GM19193 (cell line): ENCODE results near the gene AMIGO3.

Experiments
- POLR2A ChIP-seq: IDR thresholded peaks from 4 replicates; pipeline ENCODE4 v1.6.1; 2011; ENCODE audit not compliant: insufficient read depth, insufficient read length; ENCODE audit errors: extremely low read depth

The AMIGO3 gene

GRCh38 chr3:49729966-49730609 lies 10.6 kb upstream of the AMIGO3 start:
- TF ChIP-seq POLR2A = no peak

GRCh38 chr3:49727924-49728361 lies 8.5 kb upstream of the AMIGO3 start:
- TF ChIP-seq POLR2A = no peak

GRCh38 chr3:49727154-49727923 lies 7.9 kb upstream of the AMIGO3 start:
- no peak for TF ChIP-seq POLR2A

GRCh38 chr3:49725906-49726681 lies 6.6 kb upstream of the AMIGO3 start:
- TF ChIP-seq POLR2A = no peak

DNA sequence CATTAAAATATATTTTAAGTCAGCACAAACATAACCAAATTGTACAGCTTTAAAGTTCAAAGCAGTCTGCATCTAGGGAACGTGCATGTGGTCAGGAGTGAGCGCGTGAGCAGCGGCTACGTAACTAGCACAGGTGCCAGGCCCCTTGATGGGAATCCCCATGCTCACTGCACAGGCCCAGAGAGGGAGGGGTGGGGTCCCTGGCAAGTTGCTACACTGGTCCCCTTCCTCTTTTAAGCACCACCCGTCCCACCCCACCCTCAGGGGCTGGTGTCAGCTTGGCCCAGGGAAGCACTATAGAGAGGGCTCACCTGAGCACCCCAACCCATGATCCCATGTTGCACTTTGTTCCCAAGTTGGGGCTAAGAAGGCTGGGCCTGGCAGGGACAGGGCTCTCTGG lies 5.1 kb upstream of the AMIGO3 start:
- no peak for TF ChIP-seq POLR2A

DNA sequence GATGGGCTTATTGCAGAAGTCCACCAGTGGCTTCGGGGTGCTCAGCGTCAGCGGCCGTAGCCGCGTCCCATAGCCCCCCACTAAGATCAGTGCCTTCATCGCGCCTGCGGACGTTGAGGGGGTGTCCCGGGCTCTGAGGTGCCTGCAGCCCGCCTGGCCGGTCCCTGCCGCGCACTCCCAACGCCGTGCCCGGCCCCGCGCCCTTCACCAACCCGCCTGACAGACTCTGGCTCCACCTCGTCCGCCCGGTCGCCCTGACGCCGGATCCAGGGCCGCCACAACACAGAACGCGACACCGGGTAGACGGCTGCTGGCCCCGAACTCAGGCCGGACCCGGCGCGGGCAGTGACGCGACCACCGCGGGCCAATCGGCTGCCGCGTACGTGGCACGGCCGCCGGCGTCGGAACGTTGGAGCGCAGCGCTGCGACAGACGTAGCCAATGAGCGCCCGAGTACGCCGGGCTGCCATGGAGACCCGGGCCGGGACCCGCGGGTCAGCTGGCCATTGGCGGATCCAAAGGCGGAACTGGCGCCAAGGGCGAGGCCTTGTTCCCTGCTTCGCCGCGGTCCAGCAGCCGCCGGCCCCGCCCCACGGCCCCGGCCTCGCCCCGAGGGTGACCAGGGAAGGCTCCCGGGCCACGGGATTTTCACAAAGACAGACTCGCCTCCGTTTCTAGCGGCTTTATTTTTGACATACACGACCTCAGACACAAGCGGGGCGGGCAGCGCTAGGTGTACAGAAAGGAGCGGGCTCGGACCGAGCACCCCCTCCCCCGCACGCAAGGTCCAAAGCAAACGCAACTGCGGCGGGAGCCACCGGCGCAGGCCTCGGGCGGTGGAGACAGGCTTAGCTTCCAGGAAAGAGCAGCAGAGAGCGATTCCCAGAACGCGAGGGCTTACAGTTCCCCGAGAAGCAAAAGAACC lies 4.4 kb upstream of the AMIGO3 start, which contains the start of gene GMPPB:
GMPPB (minus strand) TSS at position 324 of the 924 bp plus-strand sequence; CDS start at position 99, 225 bp downstream.
- peak; percentile 73 for TF ChIP-seq POLR2A

DNA sequence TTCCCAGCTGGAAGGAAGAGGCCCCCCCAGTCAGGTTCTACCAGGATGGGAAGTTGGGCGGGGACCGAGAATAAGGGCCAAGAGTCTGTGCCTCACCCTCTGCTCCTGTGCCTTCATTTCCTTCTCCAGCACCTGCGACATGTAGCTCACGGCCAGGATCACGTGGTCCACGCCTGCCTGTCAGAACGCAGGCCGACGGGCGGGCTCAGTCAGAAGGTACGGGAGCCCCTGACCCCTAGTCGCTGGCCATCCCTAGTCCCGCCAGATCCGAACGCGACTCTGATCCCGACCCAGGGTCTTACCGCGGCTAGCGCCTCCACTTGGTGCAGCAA lies 3.8 kb upstream of the AMIGO3 start:
- TF ChIP-seq POLR2A = no peak

- no peak for TF ChIP-seq POLR2A
Observed at GRCh38 chr3:49722896-49723295, 3.4 kb upstream of the AMIGO3 start.

GRCh38 chr3:49721896-49722781 lies 2.7 kb upstream of the AMIGO3 start:
- TF ChIP-seq POLR2A = peak; percentile 31

GRCh38 chr3:49721596-49721895 lies 2.1 kb upstream of the AMIGO3 start:
- no peak for TF ChIP-seq POLR2A

- no peak for TF ChIP-seq POLR2A
Observed at GRCh38 chr3:49720855-49721595, 1.5 kb upstream of the AMIGO3 start.

DNA sequence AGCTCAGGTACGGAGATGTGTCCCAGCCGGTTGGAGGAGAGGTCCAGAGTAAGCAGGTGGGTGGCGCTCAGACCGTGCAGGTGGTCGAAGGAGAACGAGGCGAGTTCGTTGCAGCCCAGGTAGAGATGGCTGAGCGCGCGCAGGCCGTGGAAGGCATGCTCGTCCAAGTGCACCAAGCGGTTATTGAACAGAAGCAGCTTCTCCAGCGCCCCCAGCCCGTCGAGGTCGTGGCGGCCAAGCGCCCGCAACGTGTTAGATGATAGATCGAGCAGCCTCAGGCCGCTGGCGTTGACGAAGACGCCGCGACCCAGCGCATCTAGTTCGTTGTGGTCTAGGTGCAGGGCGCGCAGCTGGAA lies 648 bp downstream of the AMIGO3 start:
- TF ChIP-seq POLR2A = no peak
